K562 treated with DMSO at 1 percent for 48 hours (cell line): Measurements from ENCODE around the gene GSTT2. TPM values are rescaled to one million over a fixed set of nuclear protein-coding genes. Genes with fewer than 3 reads are reported as not detected.

ENCODE experiments used
- total RNA-seq: library from RNA; unstranded; fragments of 300-600 nt; gene quantifications from 2 replicates; pipeline ENCODE4 v1.2.3, GENCODE V29; 2022; ENCODE audit warnings: low replicate concordance; ENCODE audit errors: extremely low read depth

Gene GSTT2
- not detected in 2 replicates for total RNA-seq

GRCh38 chr22:23979557-23980240, at the start of gene GSTT2:
Gene GSTT2 (plus strand): TSS chr22:23980134.

DNA sequence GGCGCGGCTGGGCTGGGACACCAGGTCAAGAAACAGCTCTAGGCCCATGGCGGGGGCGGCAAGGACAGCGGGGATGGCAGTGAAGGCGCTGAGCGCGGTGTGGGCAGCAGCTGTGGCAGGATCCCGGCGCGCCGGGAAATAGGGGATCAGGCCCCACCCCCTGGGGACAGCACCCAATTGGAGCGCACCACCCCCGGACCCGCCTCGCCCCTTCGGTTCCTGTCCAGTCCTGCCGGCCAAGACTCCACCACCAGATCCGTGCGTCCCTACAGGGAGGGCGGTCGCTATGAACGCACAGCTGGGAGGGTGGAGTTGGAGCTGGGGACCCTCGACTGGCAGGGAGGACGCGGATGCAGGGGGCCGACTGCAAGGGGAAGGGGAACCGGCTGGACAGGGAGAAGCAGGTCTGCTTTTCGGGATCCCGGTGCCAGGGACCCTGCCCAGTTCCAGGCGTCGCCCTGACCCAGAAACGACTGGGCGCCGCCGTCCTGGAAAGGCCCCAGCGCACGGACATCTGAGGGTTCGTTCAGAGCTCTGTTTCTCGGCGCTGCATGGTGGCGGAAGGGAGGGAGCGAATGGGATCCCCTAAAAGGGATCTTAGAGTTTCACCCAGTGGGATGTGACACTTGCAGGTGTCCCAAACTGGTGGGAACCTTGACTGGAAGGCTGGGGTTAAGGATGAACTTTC, 18.7 kb upstream of the GSTT2 start, which contains the start of gene GSTT2B:
GSTT2B (minus strand) TSS at position 112 of the 688 bp plus-strand sequence; CDS start at position 48, 64 bp downstream.

GRCh38 chr22:23966568-23966967, 13.4 kb upstream of the GSTT2 start, which contains the start of gene DDTL:
Gene DDTL (plus strand): TSS chr22:23966888. CDS start chr22:23966915, 27 bp downstream.

GRCh38 chr22:23974345-23974744, 5.6 kb upstream of the GSTT2 start, which contains the start of gene DDT:
Gene DDT (minus strand): TSS chr22:23974441. CDS start chr22:23974414, 27 bp downstream.

GRCh38 chr22:24005201-24005600, 25.3 kb downstream of the GSTT2 start, which contains the start of gene GSTT4:
Gene GSTT4 (minus strand): TSS chr22:24005453. CDS start chr22:24005356, 97 bp downstream.

Other genes with a start within 250 kb of the GSTT2 start
- gene ZNF70, start 229.0 kb upstream of the GSTT2 start, total RNA-seq: not detected in 2 replicates
- not detected in 2 replicates for gene VPREB3, start 225.7 kb upstream of the GSTT2 start, total RNA-seq
- not detected in 2 replicates for gene C22orf15, start 217.1 kb upstream of the GSTT2 start, total RNA-seq
- gene CHCHD10, start 212.2 kb upstream of the GSTT2 start, total RNA-seq: not detected in 2 replicates
- not detected in 2 replicates for gene MMP11, start 207.3 kb upstream of the GSTT2 start, total RNA-seq
- gene SMARCB1, start 193.2 kb upstream of the GSTT2 start, total RNA-seq: not detected in 2 replicates
- not detected in 2 replicates for gene DERL3, start 141.1 kb upstream of the GSTT2 start, total RNA-seq
- not detected in 2 replicates for gene SLC2A11, start 122.3 kb upstream of the GSTT2 start, total RNA-seq
- gene MIF, start 85.8 kb upstream of the GSTT2 start, total RNA-seq: not detected in 2 replicates
- gene GSTT2B, start 18.9 kb upstream of the GSTT2 start, total RNA-seq: not detected in 2 replicates
- not detected in 2 replicates for gene DDTL, start 13.2 kb upstream of the GSTT2 start, total RNA-seq
- gene DDT, start 5.7 kb upstream of the GSTT2 start, total RNA-seq: not detected in 2 replicates
- gene GSTT4, start 25.3 kb downstream of the GSTT2 start, total RNA-seq: not detected in 2 replicates
- gene CABIN1, start 31.2 kb downstream of the GSTT2 start, total RNA-seq: not detected in 2 replicates
- gene SUSD2, start 201.4 kb downstream of the GSTT2 start, total RNA-seq: not detected in 2 replicates